ENCODE data around the gene ZBTB16. TPM values are rescaled to one million over a fixed set of nuclear protein-coding genes. Genes with fewer than 3 reads are reported as not detected.

Gene ZBTB16
- total RNA-seq, 1 donor from 2014 or later: not detected

DNA sequence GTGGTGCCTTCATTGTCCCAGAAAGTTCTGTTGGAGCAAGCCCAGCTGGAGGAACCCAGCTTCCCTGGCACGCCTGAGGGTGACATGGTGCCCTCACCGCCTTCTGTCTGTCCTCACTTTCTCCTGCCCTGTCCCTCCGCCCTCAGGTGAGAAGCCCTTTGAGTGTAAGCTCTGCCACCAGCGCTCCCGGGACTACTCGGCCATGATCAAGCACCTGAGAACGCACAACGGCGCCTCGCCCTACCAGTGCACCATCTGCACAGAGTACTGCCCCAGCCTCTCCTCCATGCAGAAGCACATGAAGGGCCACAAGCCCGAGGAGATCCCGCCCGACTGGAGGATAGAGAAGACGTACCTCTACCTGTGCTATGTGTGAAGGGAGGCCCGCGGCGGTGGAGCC is 190.7 kb downstream of the ZBTB16 start:
- Mint-ChIP-seq H3K9me3 (no peaks in the 10 kb centered on the region), H3K27me3 (ENCODE audit: low read depth) (peaks cover 54% of the 10 kb centered on the region), H3K27ac (no peak overlapping the region), H3K4me1 (peaks cover 5% of the 10 kb centered on the region), H3K36me3 (no peaks in the 10 kb centered on the region), H3K4me3 (no peak overlapping the region)
- TF ChIP-seq, protein P1, sequence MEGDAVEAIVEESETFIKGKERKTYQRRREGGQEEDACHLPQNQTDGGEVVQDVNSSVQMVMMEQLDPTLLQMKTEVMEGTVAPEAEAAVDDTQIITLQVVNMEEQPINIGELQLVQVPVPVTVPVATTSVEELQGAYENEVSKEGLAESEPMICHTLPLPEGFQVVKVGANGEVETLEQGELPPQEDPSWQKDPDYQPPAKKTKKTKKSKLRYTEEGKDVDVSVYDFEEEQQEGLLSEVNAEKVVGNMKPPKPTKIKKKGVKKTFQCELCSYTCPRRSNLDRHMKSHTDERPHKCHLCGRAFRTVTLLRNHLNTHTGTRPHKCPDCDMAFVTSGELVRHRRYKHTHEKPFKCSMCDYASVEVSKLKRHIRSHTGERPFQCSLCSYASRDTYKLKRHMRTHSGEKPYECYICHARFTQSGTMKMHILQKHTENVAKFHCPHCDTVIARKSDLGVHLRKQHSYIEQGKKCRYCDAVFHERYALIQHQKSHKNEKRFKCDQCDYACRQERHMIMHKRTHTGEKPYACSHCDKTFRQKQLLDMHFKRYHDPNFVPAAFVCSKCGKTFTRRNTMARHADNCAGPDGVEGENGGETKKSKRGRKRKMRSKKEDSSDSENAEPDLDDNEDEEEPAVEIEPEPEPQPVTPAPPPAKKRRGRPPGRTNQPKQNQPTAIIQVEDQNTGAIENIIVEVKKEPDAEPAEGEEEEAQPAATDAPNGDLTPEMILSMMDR (IDR thresholded peaks at IDR 0.05; ENCODE audit: unreplicated experiment): no peak
- DNase-seq (ENCODE audit: low spot score in 2 of 2, unreplicated experiment in 2 of 2): no peak

DNA sequence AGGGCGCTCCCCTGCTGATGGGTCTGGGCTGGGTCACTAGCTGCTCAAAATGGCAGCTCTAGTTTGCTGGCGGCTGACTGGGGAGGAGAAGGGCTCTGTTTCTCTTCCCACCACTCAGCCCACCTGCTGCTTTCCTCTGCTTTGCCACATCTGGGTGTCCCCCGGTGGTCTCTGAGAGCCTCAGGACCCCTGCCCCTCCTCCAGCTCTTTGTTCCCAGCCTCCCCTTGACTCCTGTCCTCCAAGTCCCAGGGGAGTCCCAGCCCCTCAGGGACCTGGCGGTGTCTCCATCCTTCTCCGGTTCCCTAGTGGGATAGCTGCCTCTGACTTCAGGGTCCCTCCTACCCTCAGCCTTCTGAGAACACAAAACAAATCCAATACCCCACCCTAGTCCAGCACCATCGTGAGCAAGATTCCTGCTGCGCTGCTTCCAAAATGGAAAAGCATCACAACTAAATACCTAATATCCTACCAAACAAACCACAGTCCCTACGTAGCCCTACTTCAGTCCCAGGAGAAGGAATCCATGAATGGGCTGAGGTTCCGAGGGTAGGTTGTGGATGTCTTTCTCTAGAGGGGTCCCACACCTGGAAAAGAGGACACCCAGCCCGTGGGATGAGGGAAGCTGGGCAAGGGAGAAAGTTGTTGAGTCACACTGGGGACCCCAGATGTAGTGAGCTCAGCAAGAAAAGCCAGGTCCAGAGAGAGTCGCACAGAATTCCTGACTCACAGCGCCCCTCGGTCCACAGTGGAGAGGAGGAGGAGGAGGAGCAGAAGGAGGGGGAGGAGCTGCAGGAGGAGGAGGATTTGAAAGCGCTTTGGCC is 191.7 kb downstream of the ZBTB16 start:
- no peak overlapping the region for H3K4me3 Mint-ChIP-seq
- peaks cover 49% of the 10 kb centered on the region for H3K27me3 Mint-ChIP-seq (ENCODE audit: low read depth)
- TF ChIP-seq, protein P1 (IDR thresholded peaks at IDR 0.05; ENCODE audit: unreplicated experiment): no peak
- peaks cover 5% of the 10 kb centered on the region for H3K4me1 Mint-ChIP-seq
- no peak overlapping the region for H3K27ac Mint-ChIP-seq
- no peaks in the 10 kb centered on the region for H3K36me3 Mint-ChIP-seq
- H3K9me3 Mint-ChIP-seq: no peaks in the 10 kb centered on the region
- DNase-seq (ENCODE audit: low spot score in 2 of 2, unreplicated experiment in 2 of 2): no peak

DNA sequence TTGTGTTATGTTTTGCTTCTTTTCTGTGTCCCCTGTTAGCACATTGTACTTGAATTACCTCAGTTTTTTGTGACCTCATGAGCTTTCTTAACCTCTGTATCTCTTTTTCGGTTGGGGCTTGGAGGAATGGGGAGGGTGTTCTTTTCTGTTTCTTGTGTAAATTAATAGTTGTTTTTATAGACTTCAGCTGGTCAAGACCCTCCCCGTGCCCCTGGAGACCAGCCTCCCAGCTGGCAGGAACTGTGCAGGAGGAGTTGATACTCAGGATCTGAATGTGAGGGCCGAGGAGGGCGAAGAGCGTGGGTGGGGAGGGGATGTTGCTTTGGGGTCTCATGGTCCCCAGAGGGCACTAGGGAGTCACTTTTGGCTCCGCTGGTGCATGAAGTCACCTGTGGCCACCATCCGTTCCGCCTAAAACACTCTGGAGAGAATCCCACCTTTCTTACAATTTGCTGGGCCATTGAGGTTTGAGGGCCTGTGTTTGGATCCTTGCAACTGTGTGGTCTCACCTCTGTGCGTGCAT is 192.4 kb downstream of the ZBTB16 start:
- TF ChIP-seq, protein P1 (IDR thresholded peaks at IDR 0.05; ENCODE audit: unreplicated experiment): no peak
- Mint-ChIP-seq H3K27me3 (ENCODE audit: low read depth) (peaks cover 48% of the 10 kb centered on the region), H3K9me3 (no peaks in the 10 kb centered on the region), H3K4me1 (peaks cover 5% of the 10 kb centered on the region), H3K4me3 (no peak overlapping the region), H3K27ac (no peak overlapping the region), H3K36me3 (no peaks in the 10 kb centered on the region)
- no peak for DNase-seq (ENCODE audit: low spot score in 2 of 2, unreplicated experiment in 2 of 2)

DNA sequence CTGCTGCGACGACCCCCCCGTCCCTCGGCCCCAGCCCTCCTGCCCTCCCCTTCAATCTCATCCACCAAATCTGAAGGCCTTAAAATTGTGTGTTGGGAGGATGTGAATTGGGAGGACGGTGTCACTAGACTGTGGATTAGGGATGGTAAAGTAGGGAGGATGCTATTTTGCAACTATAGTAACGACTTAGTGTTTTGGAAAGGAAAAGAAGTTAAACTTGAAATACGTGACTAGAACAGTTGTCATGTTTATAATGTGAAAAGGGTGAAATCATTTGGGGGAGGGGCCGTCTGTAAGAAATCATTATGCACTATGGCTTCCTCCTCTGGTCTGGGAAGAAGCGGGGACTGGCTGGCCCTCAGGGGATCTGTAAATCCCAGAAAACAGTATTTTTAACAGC is 193.3 kb downstream of the ZBTB16 start:
- H3K9me3 Mint-ChIP-seq: no peaks in the 10 kb centered on the region
- H3K4me1 Mint-ChIP-seq: peaks cover 11% of the 10 kb centered on the region
- TF ChIP-seq, protein P1 (IDR thresholded peaks at IDR 0.05; ENCODE audit: unreplicated experiment): no peak
- DNase-seq (ENCODE audit: low spot score in 2 of 2, unreplicated experiment in 2 of 2): no peak
- no peak overlapping the region for H3K4me3 Mint-ChIP-seq
- H3K27me3 Mint-ChIP-seq (ENCODE audit: low read depth): peaks cover 49% of the 10 kb centered on the region
- H3K36me3 Mint-ChIP-seq: no peaks in the 10 kb centered on the region
- no peak overlapping the region for H3K27ac Mint-ChIP-seq

DNA sequence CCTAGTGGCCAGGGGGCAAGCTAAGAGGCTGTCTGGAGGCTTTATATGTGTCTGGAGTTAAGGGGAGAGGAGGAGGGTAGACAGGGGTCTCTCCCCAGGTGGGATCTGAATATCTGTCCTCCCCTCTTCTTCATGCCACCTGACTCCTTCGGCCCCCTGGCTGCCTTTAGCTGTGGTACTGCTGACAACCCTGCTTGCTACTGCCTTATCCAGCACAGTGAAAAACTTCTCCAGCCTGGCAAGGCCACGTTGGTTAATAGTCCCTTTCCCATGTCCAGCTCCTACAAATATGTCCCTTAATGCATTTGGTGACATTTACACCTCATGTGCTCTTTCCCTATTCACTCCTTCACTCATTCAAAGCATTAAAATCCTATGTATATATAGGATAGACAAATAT is 194.3 kb downstream of the ZBTB16 start:
- Mint-ChIP-seq H3K9me3 (no peaks in the 10 kb centered on the region), H3K4me1 (peaks cover 12% of the 10 kb centered on the region), H3K4me3 (no peak overlapping the region), H3K27ac (no peak overlapping the region), H3K36me3 (no peaks in the 10 kb centered on the region), H3K27me3 (ENCODE audit: low read depth) (peaks cover 50% of the 10 kb centered on the region)
- no peak for DNase-seq (ENCODE audit: low spot score in 2 of 2, unreplicated experiment in 2 of 2)
- TF ChIP-seq, protein P1 (IDR thresholded peaks at IDR 0.05; ENCODE audit: unreplicated experiment): no peak

Measured in mesothelial cell of epicardium (in vitro differentiated cells).